Activated CD8-positive, alpha-beta memory T cell treated with anti-CD3 and anti-CD28 coated beads for 36 hours (primary cell): ENCODE results near the gene YES1. TPM values are rescaled to one million over a fixed set of nuclear protein-coding genes. Genes with fewer than 3 reads are reported as not detected.

Source experiments
- CTCF ChIA-PET: fragments of 350-600 bp; sonication (Branson Sonifier 250); formaldehyde crosslinking; loops from one replicate; lab custom pipeline; 2021; ENCODE audit warnings: antibody characterized with exemption; lab: Charles Lee
- POLR2A ChIA-PET: fragments of 350-600 bp; sonication (Branson Sonifier 250); formaldehyde crosslinking; loops from one replicate; lab custom pipeline; 2021; ENCODE audit warnings: antibody characterized with exemption; lab: Charles Lee
- total RNA-seq, 2 experiments: library from RNA; stranded (reverse); gene quantifications; one replicate each; pipeline ENCODE4 v1.2.3, GENCODE V29; 2021

Gene YES1
- total RNA-seq, 2 experiments from 2014 or later: 27.4 to 32.2 TPM

DNA sequence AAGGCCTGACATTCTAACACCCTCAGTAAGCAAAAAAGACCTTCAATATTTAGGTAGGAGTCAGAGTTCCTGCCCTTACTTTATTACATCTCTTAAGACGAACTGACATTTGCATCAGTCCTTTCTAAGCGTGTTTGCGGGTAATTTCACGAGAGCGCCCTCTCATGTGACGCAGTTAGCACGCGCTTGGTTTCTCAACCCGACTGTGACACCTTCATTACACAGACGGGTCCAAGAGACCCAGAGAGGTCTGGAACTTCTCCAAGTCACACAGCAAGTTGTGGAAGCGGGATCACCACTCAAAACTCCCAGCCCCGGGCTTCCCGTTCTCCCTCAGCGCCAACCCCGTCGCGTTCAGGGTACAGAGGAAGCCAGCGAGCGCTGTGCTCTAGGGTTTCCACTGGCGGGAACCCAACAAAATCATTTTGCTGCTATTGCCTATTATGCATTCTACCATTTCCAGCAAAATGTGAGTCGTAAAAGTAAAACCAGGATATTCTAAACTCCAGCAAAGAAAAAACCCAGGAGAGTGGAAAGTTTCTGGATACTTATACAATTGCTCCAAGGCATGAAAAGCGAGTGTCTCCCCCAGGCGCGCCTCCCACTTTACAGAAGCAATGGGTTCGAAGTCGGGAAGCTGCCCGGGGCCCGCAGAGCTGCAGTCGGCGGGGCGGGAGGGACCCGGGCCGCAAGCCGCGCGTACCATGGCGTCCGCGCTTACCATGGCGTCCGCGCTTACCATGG, 100.2 kb downstream of the YES1 start:
- CTCF ChIA-PET: interaction anchor here (0.6 to 1.6 kb wide), 10 partner anchors 9 to 128 kb away, joined by 3 to 7 read pairs (median 3); no protein-coding TSS in a partner anchor
- POLR2A ChIA-PET: interaction anchor here (0.6 to 1.3 kb wide), 4 partner anchors 31 to 101 kb away, joined by 3 to 4 read pairs (median 4); no protein-coding TSS in a partner anchor

DNA sequence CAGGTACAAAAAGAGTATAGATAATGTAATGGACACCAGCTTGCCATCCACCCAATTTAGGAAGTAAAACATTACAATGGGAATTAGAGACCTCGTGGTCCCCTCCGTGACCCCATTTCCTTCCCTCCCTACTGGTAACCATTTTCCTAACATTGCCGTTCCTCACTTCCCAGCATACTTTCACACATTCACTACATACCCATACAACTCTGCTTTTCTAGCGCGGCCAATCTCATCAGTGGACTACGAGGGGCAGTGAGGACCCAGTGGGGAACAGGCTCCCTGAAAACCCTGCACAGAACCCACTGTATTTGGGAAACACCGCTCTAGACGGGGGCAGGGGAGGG, 100.8 kb downstream of the YES1 start:
- POLR2A ChIA-PET: interaction anchor here (1.3 to 1.8 kb wide), 2 partner anchors 53 to 100 kb away, joined by 3 to 4 read pairs; no protein-coding TSS in a partner anchor
- CTCF ChIA-PET: interaction anchor here (0.6 kb wide), 1 partner anchor 103 kb away, joined by 3 read pairs; no protein-coding TSS in a partner anchor

DNA sequence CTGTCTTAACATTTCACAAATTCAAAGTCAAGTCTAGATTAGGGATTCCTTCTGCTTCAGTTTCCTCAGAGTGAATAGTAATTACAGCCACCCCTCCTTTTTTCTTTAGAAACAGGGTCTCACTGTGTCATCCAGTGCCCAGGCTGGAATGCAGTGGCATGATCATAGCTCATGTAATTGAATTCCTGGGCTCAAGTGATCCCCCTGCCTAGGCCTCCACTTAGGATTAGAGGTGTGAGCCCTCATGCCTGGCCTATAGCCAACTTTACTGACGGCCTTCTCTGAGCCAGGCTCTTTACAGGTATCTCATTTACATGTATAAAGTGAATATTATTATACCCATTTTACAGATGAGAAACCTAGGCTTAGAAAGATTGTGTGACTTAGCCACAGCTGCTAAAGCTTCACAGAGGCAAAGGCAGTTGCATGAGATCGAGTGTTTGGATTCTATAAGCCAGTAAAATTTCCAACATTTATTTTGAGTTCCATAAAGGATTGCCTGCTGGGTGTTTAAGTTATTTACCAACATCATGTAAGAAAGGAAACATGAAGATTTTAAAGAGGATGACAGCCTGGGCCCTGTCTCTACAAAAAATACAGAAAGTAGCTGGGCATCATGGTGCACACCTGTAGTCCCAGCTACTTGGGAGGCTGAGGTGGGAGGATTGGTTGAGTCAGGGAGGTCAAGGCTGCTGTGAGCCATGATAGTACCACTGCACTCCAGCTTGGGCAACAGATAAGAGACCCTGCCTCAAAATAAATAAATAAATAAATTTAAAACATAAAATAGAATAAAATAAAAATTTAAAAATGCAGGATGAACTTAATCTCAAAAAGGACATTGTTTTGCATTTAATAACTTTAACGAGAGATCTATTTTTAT, 101.4 kb downstream of the YES1 start:
- CTCF ChIA-PET: interaction anchor here (0.6 kb wide), 1 partner anchor 103 kb away, joined by 3 read pairs; no protein-coding TSS in a partner anchor
- POLR2A ChIA-PET: interaction anchor here (1.3 to 1.8 kb wide), 2 partner anchors 53 to 100 kb away, joined by 3 to 4 read pairs; no protein-coding TSS in a partner anchor

DNA sequence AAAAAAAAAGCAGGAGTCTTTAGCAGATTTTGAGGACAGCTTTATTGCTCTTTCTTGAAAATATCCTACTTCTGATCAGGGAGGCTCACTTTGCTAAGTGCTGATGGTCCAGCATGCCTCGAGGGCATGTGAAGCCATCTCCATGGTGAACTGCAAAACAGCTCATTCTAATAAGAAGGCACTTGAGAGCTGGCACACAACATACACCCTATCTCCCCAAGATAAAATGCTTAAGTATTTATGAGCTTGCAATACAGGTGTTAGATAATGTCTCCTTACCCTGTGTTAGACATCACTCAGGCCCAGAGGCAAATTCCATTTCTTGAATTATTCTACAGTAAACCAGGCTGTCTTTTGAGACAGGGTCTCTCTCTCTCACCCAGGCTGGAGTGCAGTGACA, 102.3 kb downstream of the YES1 start:
- CTCF ChIA-PET: interaction anchor here (0.9 kb wide), 1 partner anchor 108 kb away, joined by 3 read pairs; no protein-coding TSS in a partner anchor
- POLR2A ChIA-PET: interaction anchor here (1.3 to 1.8 kb wide), 2 partner anchors 52 to 101 kb away, joined by 3 to 4 read pairs; no protein-coding TSS in a partner anchor

DNA sequence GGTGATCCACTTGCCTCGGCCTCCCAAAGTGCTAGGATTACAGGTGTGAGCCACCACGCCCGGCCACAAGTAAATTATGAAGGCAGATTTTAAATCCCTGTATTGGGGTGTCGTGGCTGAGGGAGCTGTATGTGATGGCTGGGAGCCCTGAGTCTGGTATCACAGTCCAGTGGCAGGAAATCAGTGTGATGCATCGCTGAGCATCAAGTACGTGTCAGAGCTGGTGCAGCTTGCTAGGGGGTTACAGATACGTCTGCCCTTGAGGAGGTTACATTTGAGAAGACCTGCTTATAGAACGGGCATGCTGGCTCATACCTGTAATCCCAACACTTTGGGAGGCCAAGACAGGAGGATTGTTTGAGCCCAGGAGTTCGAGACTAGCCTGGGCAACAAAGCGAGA, 103.9 kb downstream of the YES1 start:
- POLR2A ChIA-PET: no interaction called here

DNA sequence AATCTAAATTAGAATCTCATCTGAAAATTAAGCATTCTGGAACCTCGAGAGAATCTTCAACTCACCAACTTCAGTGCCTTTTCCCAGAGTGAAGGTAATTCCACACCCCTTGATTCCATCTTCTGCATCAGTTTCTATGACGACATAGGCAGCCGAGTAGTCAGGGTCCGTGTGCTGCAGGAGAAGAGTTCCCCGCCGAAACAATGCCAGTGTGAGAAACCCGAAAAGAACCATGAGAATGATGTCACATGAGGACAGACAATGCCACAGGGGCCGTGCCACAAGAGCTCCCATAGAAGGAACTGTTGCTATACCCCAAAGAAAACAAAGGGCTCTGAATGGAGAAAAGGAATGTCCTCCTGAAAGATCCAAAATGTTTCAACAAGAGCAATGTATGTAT, 105.6 kb downstream of the YES1 start:
- CTCF ChIA-PET: no interaction called here
- POLR2A ChIA-PET: no interaction called here

More for the DNA sequence above, 103.9 kb downstream of the YES1 start:
- CTCF ChIA-PET: interaction anchor here (0.7 kb wide), 1 partner anchor 122 kb away, joined by 3 read pairs; no protein-coding TSS in a partner anchor

DNA sequence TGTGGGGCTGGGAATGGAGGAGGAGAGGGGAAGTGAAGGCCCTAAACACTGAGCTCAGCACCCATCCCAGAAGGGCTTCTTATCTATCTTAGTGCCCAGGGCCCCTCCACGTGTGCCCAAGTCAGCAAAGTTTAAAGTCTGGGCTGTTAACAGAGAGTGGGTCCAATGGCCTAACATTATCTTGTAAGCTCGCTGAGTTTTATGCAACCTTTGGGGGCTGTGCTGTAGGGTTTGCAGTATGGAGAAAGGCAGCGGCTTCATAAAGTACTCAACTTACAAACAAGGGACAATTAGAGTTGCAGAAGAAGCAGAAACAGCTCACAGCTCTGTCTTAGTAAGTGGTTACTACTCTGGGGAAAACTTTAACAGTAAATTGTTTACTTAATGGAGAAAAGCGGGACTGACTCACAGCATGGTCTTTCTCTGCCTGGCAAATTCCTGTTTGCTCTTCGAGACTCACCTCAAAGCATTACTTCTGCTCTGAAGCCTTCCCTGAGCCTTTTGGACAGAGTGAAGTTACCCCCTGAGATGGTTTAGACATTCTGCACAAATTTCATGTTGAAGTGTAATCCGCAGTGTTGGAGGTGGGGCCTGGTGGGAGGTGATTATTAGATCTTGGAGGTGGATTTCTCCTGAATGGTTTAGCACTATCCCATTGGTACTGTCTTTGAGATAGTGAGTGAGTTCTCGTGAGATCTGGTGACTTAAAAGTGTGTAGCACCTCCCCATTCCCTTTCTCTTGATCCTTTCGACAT, 108.7 kb downstream of the YES1 start:
- POLR2A ChIA-PET: no interaction called here
- CTCF ChIA-PET: interaction anchor here (0.6 to 1.3 kb wide), 2 partner anchors 9 to 121 kb away, joined by 4 read pairs; partner anchors contain the start of gene ENOSF1

DNA sequence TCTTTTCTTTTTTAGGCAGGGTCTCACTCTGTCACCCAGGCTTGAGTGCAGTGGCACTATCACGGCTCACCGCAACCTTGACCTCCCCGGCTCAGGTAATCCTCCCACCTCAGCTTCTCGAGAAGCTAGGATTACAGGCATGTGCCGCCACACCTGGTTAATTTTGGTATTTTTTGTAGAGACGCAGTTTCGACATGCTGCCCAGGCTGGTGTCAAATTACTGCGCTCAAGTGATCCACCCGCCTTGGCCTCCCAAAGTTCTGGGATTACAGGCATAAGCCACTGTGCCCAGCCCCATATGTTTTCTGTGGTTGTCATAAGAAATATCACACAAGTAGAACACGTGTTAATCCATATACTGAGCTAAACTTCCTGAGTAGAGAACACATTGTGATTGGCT, 114.2 kb downstream of the YES1 start:
- ChIA-PET POLR2A (no interaction called here), CTCF (interaction anchor here (1.1 to 1.4 kb wide), 2 partner anchors 11 to 15 kb away, joined by 3 to 4 read pairs; partner anchors contain the start of gene ENOSF1)

DNA sequence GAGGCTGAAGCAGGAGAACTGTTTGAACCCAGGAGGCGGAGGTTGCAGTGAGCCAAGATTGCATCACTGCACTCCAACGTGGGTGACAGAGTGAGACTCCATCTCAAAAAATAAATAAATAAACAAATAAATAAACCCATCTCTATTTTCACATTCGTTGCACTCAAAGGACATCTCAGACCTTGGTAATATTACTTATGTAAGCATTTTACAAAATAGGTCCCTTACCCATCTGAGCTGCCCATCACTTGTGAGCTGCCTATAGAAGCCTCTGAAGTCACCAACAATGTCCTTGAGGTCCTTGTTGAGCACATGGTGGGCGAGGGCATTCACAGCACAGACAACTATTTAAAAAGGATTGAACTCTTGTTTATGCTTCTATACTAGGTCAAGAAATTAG, 115.0 kb downstream of the YES1 start:
- POLR2A ChIA-PET: no interaction called here
- CTCF ChIA-PET: interaction anchor here (1.1 kb wide), 1 partner anchor 15 kb away, joined by 4 read pairs; the partner anchor contains the start of gene ENOSF1

DNA sequence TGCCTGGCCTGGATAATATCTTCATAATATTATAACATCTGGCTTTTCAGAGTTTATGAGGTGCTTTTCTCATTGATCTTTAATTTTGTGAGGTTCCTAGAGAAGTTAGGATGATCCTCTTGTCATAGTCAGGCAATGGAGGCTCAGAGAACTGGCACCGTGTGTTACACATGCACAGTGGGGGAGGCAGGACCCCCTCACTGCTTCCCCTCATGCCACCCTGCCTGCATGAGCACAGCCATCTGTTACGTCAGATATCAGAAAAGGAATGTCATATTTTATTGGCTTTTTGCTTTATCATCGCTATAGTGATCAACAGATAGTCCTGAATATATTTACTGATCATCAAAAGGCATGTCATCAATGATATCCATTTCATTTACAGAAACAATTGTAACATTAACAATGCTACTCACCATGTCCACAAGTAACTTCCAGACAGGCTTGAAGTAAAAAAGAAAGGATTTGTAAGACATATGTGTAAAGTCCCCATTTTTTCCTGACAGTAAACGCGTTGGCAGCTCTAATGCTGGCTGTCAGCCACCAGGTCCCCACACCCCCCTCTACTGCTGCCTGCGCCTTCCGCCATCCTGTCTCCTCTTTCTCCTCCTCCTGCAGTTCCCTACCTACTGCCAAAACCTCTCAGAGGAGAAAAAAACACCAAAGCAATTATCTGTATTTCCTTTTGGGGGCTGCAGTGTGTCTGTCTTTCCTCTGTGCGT, 118.4 kb downstream of the YES1 start:
- POLR2A ChIA-PET: no interaction called here

DNA sequence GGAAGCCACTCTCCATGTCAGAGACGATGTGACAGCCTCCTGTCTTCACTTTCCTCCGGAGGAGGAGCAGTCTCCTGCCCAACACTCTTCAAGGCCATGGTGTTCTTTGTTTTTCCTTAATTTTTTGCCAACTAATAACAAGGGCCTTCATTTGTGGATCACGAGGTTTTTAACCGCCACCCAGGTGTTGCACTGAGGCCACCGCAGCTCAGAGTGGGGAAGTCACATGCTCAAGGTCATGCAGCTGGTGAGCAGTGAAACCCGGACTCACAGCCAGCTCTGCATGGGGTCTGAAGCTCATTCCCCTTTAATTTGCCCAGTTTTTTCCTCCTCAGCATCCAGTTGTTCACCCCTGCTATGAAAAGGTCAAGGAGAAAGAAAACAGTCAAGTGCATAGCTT, 119.2 kb downstream of the YES1 start:
- CTCF ChIA-PET: no interaction called here
- POLR2A ChIA-PET: interaction anchor here (0.7 kb wide), 1 partner anchor 10 kb away, joined by 3 read pairs; no protein-coding TSS in a partner anchor

More for the DNA sequence above, 118.4 kb downstream of the YES1 start:
- CTCF ChIA-PET: no interaction called here

DNA sequence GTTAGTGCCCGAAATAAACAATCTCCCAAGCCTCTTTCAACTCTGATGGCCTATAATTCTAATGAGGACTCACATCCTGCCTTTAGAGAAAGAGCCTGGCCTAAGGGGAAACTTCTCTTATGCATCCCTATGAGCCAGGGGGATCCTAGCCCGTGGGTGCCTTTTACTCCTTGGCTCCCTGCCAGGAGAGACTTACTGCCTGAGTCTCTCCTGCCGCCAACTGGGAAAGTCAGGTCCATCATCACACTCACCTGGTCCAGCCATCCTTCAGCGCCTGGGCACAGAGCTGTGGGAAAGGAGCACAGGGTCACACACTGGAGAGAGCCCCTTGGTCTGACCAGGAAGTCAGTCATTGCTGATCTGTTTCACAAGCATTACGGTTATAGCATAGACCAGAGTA, 123.7 kb downstream of the YES1 start:
- ChIA-PET CTCF (interaction anchor here (0.7 kb wide), 1 partner anchor 18 kb away, joined by 4 read pairs; no protein-coding TSS in a partner anchor), POLR2A (no interaction called here)

DNA sequence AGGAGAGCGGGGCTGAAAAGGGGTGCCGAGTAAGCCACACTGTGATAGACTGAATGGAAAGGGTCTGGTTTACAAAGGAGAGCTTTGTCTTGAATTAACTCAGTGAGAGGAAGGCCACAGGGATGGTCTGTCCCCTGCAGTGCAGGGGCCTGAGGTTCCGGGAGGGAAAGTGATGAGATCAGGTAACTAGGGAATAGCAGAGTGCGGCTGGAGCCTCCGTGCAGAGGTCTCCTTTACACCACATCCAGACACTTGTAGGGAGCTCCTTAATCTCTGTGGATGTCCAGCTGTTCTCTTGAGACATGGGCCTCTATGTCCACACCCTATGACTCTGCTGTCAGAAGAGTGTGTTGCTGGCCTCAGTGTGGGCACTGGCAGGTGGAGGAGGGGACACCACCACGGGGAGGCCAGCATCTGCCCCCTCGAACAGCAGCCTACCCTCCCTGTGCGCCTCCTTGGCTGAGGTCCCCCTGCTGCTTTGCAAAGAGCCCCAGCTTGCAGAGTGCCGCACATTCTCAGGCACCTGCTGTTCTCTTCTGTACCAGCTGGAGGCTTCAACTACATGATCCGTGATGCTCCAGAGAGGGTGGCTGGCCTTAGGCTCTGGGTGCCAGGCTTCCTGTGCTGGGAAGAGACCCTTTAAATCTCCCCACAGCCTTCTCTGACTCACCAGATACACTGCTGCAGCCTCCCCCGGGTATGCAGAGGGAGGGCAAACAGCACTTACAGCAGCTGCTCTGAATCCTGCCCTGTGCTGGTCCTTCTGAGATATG, 125.5 kb downstream of the YES1 start:
- ChIA-PET CTCF (interaction anchor here (0.5 to 1.4 kb wide), 5 partner anchors 12 to 144 kb away, joined by 3 to 4 read pairs (median 3); partner anchors contain the start of gene ENOSF1), POLR2A (no interaction called here)

DNA sequence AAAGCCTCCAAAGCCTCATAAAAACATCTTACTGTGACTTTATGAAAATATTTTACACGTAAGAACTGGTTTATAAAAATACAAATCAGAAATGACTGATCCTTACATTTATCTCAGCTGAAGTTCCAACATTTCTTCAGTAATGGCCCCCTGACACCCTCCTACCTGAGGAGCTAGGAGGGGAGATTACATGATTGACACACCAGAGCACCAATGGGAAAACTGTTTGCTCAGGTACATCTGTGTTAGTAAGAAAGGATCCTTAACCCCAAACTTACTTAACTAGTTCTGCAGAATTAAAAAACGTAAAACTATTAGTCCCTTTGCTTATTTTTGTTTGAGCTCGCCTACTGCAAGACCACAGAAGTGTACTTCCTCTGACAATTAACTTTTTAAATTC, 126.6 kb downstream of the YES1 start:
- ChIA-PET POLR2A (no interaction called here), CTCF (interaction anchor here (0.7 to 1.2 kb wide), 2 partner anchors 31 to 146 kb away, joined by 3 read pairs; no protein-coding TSS in a partner anchor)

DNA sequence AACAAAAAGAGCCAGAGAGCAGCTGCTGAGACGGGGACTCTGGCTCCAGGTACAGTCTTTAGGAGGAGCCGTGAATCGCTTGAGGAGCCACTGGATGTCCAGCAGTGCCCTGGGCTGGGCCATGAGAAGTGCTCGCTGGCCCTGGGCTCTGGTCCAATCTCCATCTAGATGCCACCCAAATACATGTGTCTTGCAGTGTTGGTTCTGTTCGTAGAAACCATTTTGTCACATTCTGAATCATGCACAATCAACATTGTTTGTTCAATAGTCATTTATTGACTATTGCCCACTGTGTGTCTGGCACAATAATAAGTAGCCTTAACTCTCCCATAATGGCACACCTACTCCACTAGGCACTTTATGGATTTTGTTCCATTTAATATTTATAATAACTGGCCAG, 128.5 kb downstream of the YES1 start:
- POLR2A ChIA-PET: interaction anchor here (0.6 kb wide), 1 partner anchor 39 kb away, joined by 4 read pairs; no protein-coding TSS in a partner anchor
- CTCF ChIA-PET: no interaction called here

DNA sequence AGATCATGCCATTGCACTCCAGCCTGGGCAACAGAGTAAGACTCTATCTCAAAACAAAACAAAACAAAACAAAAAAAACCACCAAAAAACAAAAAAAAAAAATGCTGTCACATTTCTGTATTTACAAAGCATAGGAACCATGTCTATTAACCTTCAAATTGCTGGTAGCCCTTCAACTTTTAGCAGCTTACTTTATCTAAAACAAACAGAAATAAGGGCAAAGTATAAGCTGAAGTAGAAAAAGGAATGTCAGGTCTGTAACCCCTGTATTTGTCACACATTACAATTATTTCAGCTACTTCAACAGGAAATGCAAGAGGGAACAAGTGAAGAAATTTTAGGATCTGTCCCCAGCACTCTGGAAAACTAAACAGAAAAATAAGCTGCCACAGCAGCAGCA, 129.2 kb downstream of the YES1 start:
- CTCF ChIA-PET: interaction anchor here (1.5 kb wide), 1 partner anchor 58 kb away, joined by 4 read pairs; no protein-coding TSS in a partner anchor
- POLR2A ChIA-PET: interaction anchor here (0.6 to 0.7 kb wide), 2 partner anchors 39 to 100 kb away, joined by 3 to 4 read pairs; no protein-coding TSS in a partner anchor
